Trophoblast cell (in vitro differentiated cells and primary cell): ENCODE results near the gene SCN2B.
A peak's percentile ranks its signal among the peaks of the same experiment; 100 is the strongest.

Experiments
- DNase-seq, 2 donors: peaks; one replicate each; pipeline ENCODE4 v3.0.0-alpha.2; 2016
- H2AFZ ChIP-seq: 2 replicates; pipeline ENCODE4 v1.6.1; 2013; ENCODE audit warnings: low read length, moderate library complexity, mild to moderate bottlenecking; ENCODE audit not compliant: insufficient read depth, poor library complexity
- H2AK5ac ChIP-seq: 2 replicates; pipeline ENCODE4 v1.6.1; 2013; ENCODE audit warnings: mild to moderate bottlenecking, low read length
- H2BK120ac ChIP-seq: 2 replicates; pipeline ENCODE4 v1.6.1; 2013; ENCODE audit warnings: low read length, mild to moderate bottlenecking, moderate library complexity; ENCODE audit not compliant: insufficient read depth, poor library complexity
- H2BK12ac ChIP-seq: 2 replicates; pipeline ENCODE4 v1.6.1; 2013; ENCODE audit warnings: mild to moderate bottlenecking, low read length, moderate library complexity
- H2BK5ac ChIP-seq: 2 replicates; pipeline ENCODE4 v1.6.1; 2013; ENCODE audit warnings: low read length, low read depth, moderate library complexity, mild to moderate bottlenecking; ENCODE audit not compliant: poor library complexity
- H3K14ac ChIP-seq: 2 replicates; pipeline ENCODE4 v1.6.1; 2013; ENCODE audit warnings: mild to moderate bottlenecking, low read length
- H3K18ac ChIP-seq: 2 replicates; pipeline ENCODE4 v1.6.1; 2013; ENCODE audit warnings: mild to moderate bottlenecking, low read length
- H3K23ac ChIP-seq: 2 replicates; pipeline ENCODE4 v1.6.1; 2013; ENCODE audit warnings: low read length
- H3K27ac ChIP-seq: 2 replicates; pipeline ENCODE4 v1.5.1; 2013; ENCODE audit warnings: low read depth, mild to moderate bottlenecking, inconsistent platforms, low read length, moderate library complexity
- H3K27me3 ChIP-seq: 2 replicates; pipeline ENCODE4 v1.6.1; 2013; ENCODE audit warnings: inconsistent platforms, mild to moderate bottlenecking, low read length, moderate library complexity; ENCODE audit not compliant: insufficient read depth
- H3K36me3 ChIP-seq, 2 experiments: 1 replicate in 1 of 2; 2 replicates in 1 of 2; pipeline ENCODE4 v1.6.1; 2013; ENCODE audit warnings: low read length in 2 of 2, mild to moderate bottlenecking in 2 of 2, moderate library complexity in 1 of 2; ENCODE audit not compliant: insufficient read depth in 2 of 2, control insufficient read depth in 1 of 2
- H3K4ac ChIP-seq: 2 replicates; pipeline ENCODE4 v1.6.1; 2013; ENCODE audit warnings: low read depth, mild to moderate bottlenecking, low read length, moderate library complexity
- H3K4me1 ChIP-seq, 2 experiments: 1 replicate in 1 of 2; 2 replicates in 1 of 2; pipeline ENCODE4 v1.6.1; 2013; ENCODE audit warnings: low read length in 2 of 2, mild to moderate bottlenecking in 2 of 2, moderate library complexity in 1 of 2; ENCODE audit not compliant: insufficient read depth in 2 of 2, control insufficient read depth in 1 of 2
- H3K4me2 ChIP-seq: 2 replicates; pipeline ENCODE4 v1.6.1; 2013; ENCODE audit warnings: inconsistent platforms, mild to moderate bottlenecking, low read length, moderate library complexity
- H3K4me3 ChIP-seq: 2 replicates; pipeline ENCODE4 v1.5.1; 2013; ENCODE audit warnings: mild to moderate bottlenecking, low read depth, low read length, inconsistent platforms
- H3K79me1 ChIP-seq: one replicate; pipeline ENCODE4 v1.6.1; 2013; ENCODE audit warnings: low read length
- H3K79me2 ChIP-seq: 2 replicates; pipeline ENCODE4 v1.6.1; 2013; ENCODE audit warnings: low read length, mild to moderate bottlenecking; ENCODE audit not compliant: control insufficient read depth, insufficient read depth, poor library complexity
- H3K9ac ChIP-seq: 2 replicates; pipeline ENCODE4 v1.6.1; 2013; ENCODE audit warnings: mild to moderate bottlenecking, low read length
- H3K9me3 ChIP-seq: 2 replicates; pipeline ENCODE4 v1.6.1; 2013; ENCODE audit warnings: low read depth, mild to moderate bottlenecking, control low read depth, inconsistent platforms, low read length; ENCODE audit not compliant: insufficient read depth
- H4K12ac ChIP-seq: 2 replicates; pipeline ENCODE4 v1.6.1; 2013; ENCODE audit warnings: low read depth, mild to moderate bottlenecking, low read length, moderate library complexity
- H4K8ac ChIP-seq: 2 replicates; pipeline ENCODE4 v1.6.1; 2013; ENCODE audit warnings: low read depth, mild to moderate bottlenecking, low read length, moderate library complexity
- H4K91ac ChIP-seq: one replicate; pipeline ENCODE4 v1.6.1; 2013; ENCODE audit warnings: low read depth, mild to moderate bottlenecking, low read length, moderate library complexity
- WGBS: extraction: QIAGEN DNeasy Blood & Tissue Kit; methylation state at CpG from one replicate; pipeline ENCODE4 v1.1.7; 2013; ENCODE audit warnings: missing lambda C conversion rate; ENCODE audit not compliant: insufficient read length, insufficient coverage; ENCODE audit errors: extremely low coverage; 5-methylcytosine and 5-hydroxymethylcytosine counted together

Gene SCN2B

GRCh38 chr11:118211006-118211405 lies 34.6 kb upstream of the SCN2B start:
- Histone ChIP-seq H4K8ac (no peak overlapping the region), H3K79me2 (no peaks in the 10 kb centered on the region), H3K4me3 (no peak overlapping the region), H4K91ac (no peak overlapping the region), H2BK120ac (no peak overlapping the region), H3K4me1 (peaks cover 0 to 2% of the 10 kb centered on the region in 2 experiments), H2AFZ (no peak overlapping the region), H3K27me3 (no peaks in the 10 kb centered on the region), H3K27ac (no peak overlapping the region), H3K18ac (no peak overlapping the region), H2BK5ac (no peak overlapping the region), H4K12ac (no peak overlapping the region), H2BK12ac (no peak overlapping the region), H3K79me1 (no peaks in the 10 kb centered on the region), H3K36me3 (no peaks in the 10 kb centered on the region), H3K4me2 (no peak overlapping the region), H2AK5ac (no peak overlapping the region), H3K9ac (no peak overlapping the region), H3K4ac (no peak overlapping the region), H3K14ac (no peak overlapping the region), H3K9me3 (no peaks in the 10 kb centered on the region), H3K23ac (no peak overlapping the region)
- peak; percentile 66 to 80 for DNase-seq
- no CpG with 5 or more reads among the region's 6 CpGs for WGBS

- Histone ChIP-seq H3K9me3 (no peaks in the 10 kb centered on the region), H4K12ac (no peak overlapping the region), H2AK5ac (no peak overlapping the region), H3K14ac (no peak overlapping the region), H4K91ac (no peak overlapping the region), H3K23ac (no peak overlapping the region), H2AFZ (no peak overlapping the region), H3K79me2 (no peaks in the 10 kb centered on the region), H3K79me1 (no peaks in the 10 kb centered on the region), H3K9ac (no peak overlapping the region), H2BK5ac (no peak overlapping the region), H3K27ac (no peak overlapping the region), H2BK120ac (no peak overlapping the region), H3K4me2 (no peak overlapping the region), H3K36me3 (no peaks in the 10 kb centered on the region), H2BK12ac (no peak overlapping the region), H3K18ac (no peak overlapping the region), H3K4me3 (no peak overlapping the region), H3K4me1 (peaks cover 0 to 2% of the 10 kb centered on the region in 2 experiments), H3K4ac (no peak overlapping the region), H3K27me3 (no peaks in the 10 kb centered on the region), H4K8ac (no peak overlapping the region)
- DNase-seq, result no peak
- no CpG with 5 or more reads among the region's 7 CpGs for WGBS
Measured at GRCh38 chr11:118210323-118210722, 33.9 kb upstream of the SCN2B start.

GRCh38 chr11:118209033-118209432 lies 32.6 kb upstream of the SCN2B start:
- H4K8ac ChIP-seq, result no peak overlapping the region
- DNase-seq, result no peak
- H3K36me3 ChIP-seq, result no peaks in the 10 kb centered on the region
- no CpG with 5 or more reads among the region's 3 CpGs for WGBS
- H4K91ac ChIP-seq, result no peak overlapping the region
- no peak overlapping the region for H3K23ac ChIP-seq
- no peak overlapping the region for H2AK5ac ChIP-seq
- H3K4me1 ChIP-seq, result peaks cover 0 to 2% of the 10 kb centered on the region in 2 experiments
- H2BK5ac ChIP-seq, result no peak overlapping the region
- no peak overlapping the region for H4K12ac ChIP-seq
- peaks cover 2% of the 10 kb centered on the region for H3K27me3 ChIP-seq
- H3K9ac ChIP-seq, result no peak overlapping the region
- H3K79me2 ChIP-seq, result no peaks in the 10 kb centered on the region
- H2AFZ ChIP-seq, result no peak overlapping the region
- H3K14ac ChIP-seq, result no peak overlapping the region
- no peak overlapping the region for H3K4me2 ChIP-seq
- H3K27ac ChIP-seq, result no peak overlapping the region
- no peak overlapping the region for H3K4me3 ChIP-seq
- no peak overlapping the region for H2BK120ac ChIP-seq
- H3K9me3 ChIP-seq, result no peaks in the 10 kb centered on the region
- no peak overlapping the region for H2BK12ac ChIP-seq
- H3K18ac ChIP-seq, result no peak overlapping the region
- no peaks in the 10 kb centered on the region for H3K79me1 ChIP-seq
- no peak overlapping the region for H3K4ac ChIP-seq

- no peaks in the 10 kb centered on the region for H3K9me3 ChIP-seq
- H2AK5ac ChIP-seq, result no peak overlapping the region
- peaks cover 2% of the 10 kb centered on the region for H3K27me3 ChIP-seq
- no peaks in the 10 kb centered on the region for H3K79me2 ChIP-seq
- no peak overlapping the region for H3K9ac ChIP-seq
- H3K23ac ChIP-seq, result no peak overlapping the region
- H2BK5ac ChIP-seq, result no peak overlapping the region
- H3K14ac ChIP-seq, result no peak overlapping the region
- H3K4me2 ChIP-seq, result no peak overlapping the region
- no peak overlapping the region for H2BK120ac ChIP-seq
- no peak overlapping the region for H3K27ac ChIP-seq
- H3K79me1 ChIP-seq, result no peaks in the 10 kb centered on the region
- H2BK12ac ChIP-seq, result no peak overlapping the region
- peaks cover 0 to 2% of the 10 kb centered on the region in 2 experiments for H3K4me1 ChIP-seq
- no peak overlapping the region for H3K4me3 ChIP-seq
- DNase-seq, result no peak
- no peak overlapping the region for H3K4ac ChIP-seq
- H3K18ac ChIP-seq, result no peak overlapping the region
- H4K91ac ChIP-seq, result no peak overlapping the region
- H2AFZ ChIP-seq, result no peak overlapping the region
- no peak overlapping the region for H4K12ac ChIP-seq
- no peaks in the 10 kb centered on the region for H3K36me3 ChIP-seq
- H4K8ac ChIP-seq, result no peak overlapping the region
- no CpG with 5 or more reads among the region's 2 CpGs for WGBS
Measured at GRCh38 chr11:118207079-118207478, 30.6 kb upstream of the SCN2B start.
